ENCODE data around the gene DOCK2.
"Not testable (repeated sequence)": the region's sequence is repeated elsewhere in the genome, so short reads cannot be mapped to it uniquely, and the experiment has no call there.

The DOCK2 gene

GRCh38 chr5:169754737-169755136 lies 117.7 kb downstream of the DOCK2 start:
- DNase-seq (ENCODE audit: low read depth, low spot score): no peak

- no peak for DNase-seq (ENCODE audit: low read depth, low spot score)
Measured at GRCh38 chr5:169756071-169756765, 119.1 kb downstream of the DOCK2 start.

GRCh38 chr5:169757016-169757415 lies 119.9 kb downstream of the DOCK2 start:
- no peak for DNase-seq (ENCODE audit: low read depth, low spot score)

- DNase-seq (ENCODE audit: low read depth, low spot score): no peak
Measured at GRCh38 chr5:169758886-169759285, 121.8 kb downstream of the DOCK2 start.

- no peak for DNase-seq (ENCODE audit: low read depth, low spot score)
Measured at GRCh38 chr5:169760229-169760628, 123.2 kb downstream of the DOCK2 start.

GRCh38 chr5:169762338-169763095 lies 125.4 kb downstream of the DOCK2 start:
- no peak for DNase-seq (ENCODE audit: low read depth, low spot score)

GRCh38 chr5:169763376-169764017 lies 126.4 kb downstream of the DOCK2 start:
- no peak for DNase-seq (ENCODE audit: low read depth, low spot score)

GRCh38 chr5:169764018-169764378 lies 126.9 kb downstream of the DOCK2 start:
- no peak for DNase-seq (ENCODE audit: low read depth, low spot score)

- no peak for DNase-seq (ENCODE audit: low read depth, low spot score)
Measured at GRCh38 chr5:169765176-169765996, 128.3 kb downstream of the DOCK2 start.

GRCh38 chr5:169766943-169767342 lies 129.9 kb downstream of the DOCK2 start:
- DNase-seq (ENCODE audit: low read depth, low spot score): not testable (repeated sequence)

- no peak for DNase-seq (ENCODE audit: low read depth, low spot score)
Measured at GRCh38 chr5:169767938-169768337, 130.9 kb downstream of the DOCK2 start.

GRCh38 chr5:169768416-169768815 lies 131.3 kb downstream of the DOCK2 start:
- no peak for DNase-seq (ENCODE audit: low read depth, low spot score)

- DNase-seq (ENCODE audit: low read depth, low spot score): no peak
Measured at GRCh38 chr5:169770109-169770508, 133.0 kb downstream of the DOCK2 start.

GRCh38 chr5:169772256-169772655 lies 135.2 kb downstream of the DOCK2 start:
- DNase-seq (ENCODE audit: low read depth, low spot score): no peak

GRCh38 chr5:169772688-169773087 lies 135.6 kb downstream of the DOCK2 start:
- DNase-seq (ENCODE audit: low read depth, low spot score): no peak

GRCh38 chr5:169777159-169777558 lies 140.1 kb downstream of the DOCK2 start:
- DNase-seq (ENCODE audit: low read depth, low spot score): no peak

GRCh38 chr5:169778622-169779596 lies 141.8 kb downstream of the DOCK2 start:
- no peak for DNase-seq (ENCODE audit: low read depth, low spot score)

GRCh38 chr5:169781420-169782345 lies 144.6 kb downstream of the DOCK2 start:
- DNase-seq (ENCODE audit: low read depth, low spot score): no peak

GRCh38 chr5:169785771-169786618 lies 148.9 kb downstream of the DOCK2 start:
- no peak for DNase-seq (ENCODE audit: low read depth, low spot score)
